Measurements from ENCODE around the gene ZC3H11A. TPM values are rescaled to one million over a fixed set of nuclear protein-coding genes. Genes with fewer than 3 reads are reported as not detected.
"Not testable (repeated sequence)": the region's sequence is repeated elsewhere in the genome, so short reads cannot be mapped to it uniquely, and the experiment has no call there.

The ZC3H11A gene
- total RNA-seq, 1 donor from 2014 or later: 50.1 TPM

- Histone ChIP-seq H3K27ac (replicated peaks) (no peak overlapping the region), H3K27me3 (ENCODE audit: low read depth) (no peaks in the 10 kb centered on the region), H3K9me3 (replicated peaks) (no peaks in the 10 kb centered on the region), H3K36me3 (no peaks in the 10 kb centered on the region), H3K4me1 (no peaks in the 10 kb centered on the region), H3K4me3 (no peak overlapping the region)
- DNase-seq: no peak
- TF ChIP-seq CTCF (IDR thresholded peaks at IDR 0.05; ENCODE audit: borderline replicate concordance): no peak
- intact Hi-C loops (cut with micrococcal nuclease): no loop called here
These were observed 39.4 kb upstream of the ZC3H11A start for GRCh38 chr1:203756036-203756435.

GRCh38 chr1:203758749-203759148, 36.7 kb upstream of the ZC3H11A start:
- H3K36me3 ChIP-seq; H3K4me1 ChIP-seq; intact Hi-C loops (cut with micrococcal nuclease); DNase-seq; H3K27ac ChIP-seq (replicated peaks); H3K9me3 ChIP-seq (replicated peaks); H3K4me3 ChIP-seq; H3K27me3 ChIP-seq (ENCODE audit: low read depth): not testable (repeated sequence)

GRCh38 chr1:203760506-203760905, 34.9 kb upstream of the ZC3H11A start:
- no peaks in the 10 kb centered on the region for H3K27me3 ChIP-seq (ENCODE audit: low read depth)
- intact Hi-C loops (cut with micrococcal nuclease): no loop called here

GRCh38 chr1:203761958-203762357, 33.5 kb upstream of the ZC3H11A start:
- H3K27me3 ChIP-seq (ENCODE audit: low read depth); H3K9me3 ChIP-seq (replicated peaks); H3K27ac ChIP-seq (replicated peaks); intact Hi-C loops (cut with micrococcal nuclease); H3K4me1 ChIP-seq; H3K36me3 ChIP-seq; DNase-seq; H3K4me3 ChIP-seq: not testable (repeated sequence)

More at GRCh38 chr1:203760506-203760905, 34.9 kb upstream of the ZC3H11A start:
- no peaks in the 10 kb centered on the region for H3K9me3 ChIP-seq (replicated peaks)
- TF ChIP-seq CTCF (IDR thresholded peaks at IDR 0.05; ENCODE audit: borderline replicate concordance): no peak
- no peaks in the 10 kb centered on the region for H3K4me1 ChIP-seq
- DNase-seq: no peak
- H3K27ac ChIP-seq (replicated peaks): no peak overlapping the region
- no peak overlapping the region for H3K4me3 ChIP-seq
- H3K36me3 ChIP-seq: no peaks in the 10 kb centered on the region

- no peak for TF ChIP-seq CTCF (IDR thresholded peaks at IDR 0.05; ENCODE audit: borderline replicate concordance)
- Histone ChIP-seq H3K4me1 (no peaks in the 10 kb centered on the region), H3K9me3 (replicated peaks) (no peaks in the 10 kb centered on the region), H3K27ac (replicated peaks) (no peak overlapping the region), H3K36me3 (no peaks in the 10 kb centered on the region), H3K4me3 (no peak overlapping the region), H3K27me3 (ENCODE audit: low read depth) (no peaks in the 10 kb centered on the region)
- intact Hi-C loops (cut with micrococcal nuclease): no loop called here
- DNase-seq: no peak
These were observed 31.9 kb upstream of the ZC3H11A start for GRCh38 chr1:203763505-203763904.

- Histone ChIP-seq H3K9me3 (replicated peaks) (no peaks in the 10 kb centered on the region), H3K27me3 (ENCODE audit: low read depth) (no peaks in the 10 kb centered on the region), H3K4me3 (no peak overlapping the region), H3K4me1 (peaks cover 4% of the 10 kb centered on the region), H3K36me3 (no peaks in the 10 kb centered on the region), H3K27ac (replicated peaks) (no peak overlapping the region)
- intact Hi-C loops (cut with micrococcal nuclease): no loop called here
- no peak for TF ChIP-seq CTCF (IDR thresholded peaks at IDR 0.05; ENCODE audit: borderline replicate concordance)
- DNase-seq: no peak
These were observed 31.1 kb upstream of the ZC3H11A start for GRCh38 chr1:203764105-203765028.
